HG02571 (cell line): ENCODE measurements around the gene SSBP3.
"Not testable (repeated sequence)": the region's sequence is repeated elsewhere in the genome, so short reads cannot be mapped to it uniquely, and the experiment has no call there.

Experiments
- ATAC-seq: cut with Tn5 transposase; IDR thresholded peaks from one replicate; pipeline ENCODE4 v1.9.1; 2021; ENCODE audit warnings: mild to moderate bottlenecking, moderate library complexity; ENCODE audit not compliant: unreplicated experiment

Gene SSBP3

GRCh38 chr1:54406339-54407153, at the start of gene SSBP3:
Gene SSBP3 (minus strand): TSS chr1:54406394.
- peak; percentile 78 for ATAC-seq

DNA sequence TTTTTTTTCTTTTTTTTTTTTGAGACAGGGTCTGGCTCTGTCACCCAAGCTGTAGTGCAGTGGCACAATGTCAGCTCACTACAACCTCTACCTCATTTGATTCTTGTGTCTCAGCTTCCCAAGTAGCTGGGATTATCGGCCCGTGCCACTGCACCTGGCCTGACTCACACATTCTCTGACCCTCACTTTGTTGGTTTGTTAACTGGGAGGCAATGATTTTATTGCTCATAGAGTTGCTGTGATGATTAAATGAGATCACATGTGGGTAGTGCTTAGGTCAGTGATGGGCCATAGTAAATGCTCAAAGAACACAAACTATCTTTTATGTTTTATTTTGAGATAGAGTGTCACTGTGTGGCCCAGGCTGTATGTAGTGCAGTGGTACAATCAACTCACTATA, 47.3 kb upstream of the SSBP3 start:
- no peak for ATAC-seq

- no peak for ATAC-seq
Measured at GRCh38 chr1:54453022-54453421, 46.8 kb upstream of the SSBP3 start.

DNA sequence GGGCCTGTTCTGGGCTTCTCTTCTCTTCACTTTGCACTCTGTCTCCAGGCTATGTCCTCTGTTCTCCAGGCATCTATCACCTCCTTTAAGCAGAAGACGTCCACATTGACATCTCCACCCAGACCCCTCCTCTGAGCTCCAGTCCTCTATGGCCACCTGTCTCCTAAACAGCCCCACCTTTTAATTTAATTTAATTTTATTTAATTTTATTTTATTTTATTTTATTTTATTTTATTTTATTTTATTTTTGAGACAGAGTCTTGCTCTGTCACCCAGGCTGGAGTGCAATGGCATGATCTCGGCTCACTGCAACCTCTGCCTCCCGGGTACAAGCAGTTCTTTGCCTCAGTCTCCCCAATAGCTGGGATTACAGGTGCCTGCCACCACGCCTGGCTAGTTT, 43.2 kb upstream of the SSBP3 start:
- not testable (repeated sequence) for ATAC-seq

DNA sequence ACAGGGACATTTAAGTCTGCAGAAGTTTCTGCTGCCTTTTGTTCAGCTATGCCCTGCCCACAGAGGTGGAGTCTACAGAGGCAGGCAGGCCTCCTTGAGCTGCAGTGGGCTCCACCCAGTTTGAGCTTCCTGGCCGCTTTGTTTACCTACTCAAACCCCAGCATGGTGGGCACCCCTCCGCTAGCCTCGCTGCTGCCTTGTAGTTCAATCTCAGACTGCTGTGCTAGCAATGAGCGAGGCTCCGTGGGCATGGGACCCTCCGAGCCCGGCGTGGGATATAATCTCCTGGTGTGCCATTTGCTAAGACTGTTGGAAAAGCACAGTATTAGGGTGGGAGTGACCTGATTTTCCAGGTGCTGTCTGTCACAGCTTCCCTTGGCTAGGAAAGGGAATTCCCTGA, 42.6 kb upstream of the SSBP3 start:
- ATAC-seq, result not testable (repeated sequence)

- ATAC-seq, result not testable (repeated sequence)
Measured at GRCh38 chr1:54447081-54447480, 40.9 kb upstream of the SSBP3 start.

DNA sequence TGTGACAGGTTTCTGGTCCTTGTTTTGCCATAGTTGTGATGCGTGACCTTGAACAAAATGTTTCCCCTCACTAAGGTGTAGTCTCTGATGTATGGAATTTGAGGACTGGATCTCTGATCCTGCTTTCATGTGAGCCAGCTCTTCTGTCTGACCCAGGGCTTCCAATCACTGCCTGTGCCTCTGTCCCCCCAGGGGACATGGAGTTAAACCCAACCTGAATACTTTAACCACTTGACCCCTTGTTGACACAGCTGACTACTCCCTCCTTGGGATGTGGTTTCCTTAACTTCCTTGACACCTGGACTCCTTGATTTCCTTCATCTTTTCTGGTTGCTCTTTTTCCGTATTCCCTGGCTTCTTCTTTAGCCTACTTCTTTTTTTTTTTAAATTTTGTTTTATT, 36.0 kb upstream of the SSBP3 start:
- no peak for ATAC-seq

GRCh38 chr1:54439550-54440223, 33.5 kb upstream of the SSBP3 start:
- no peak for ATAC-seq

DNA sequence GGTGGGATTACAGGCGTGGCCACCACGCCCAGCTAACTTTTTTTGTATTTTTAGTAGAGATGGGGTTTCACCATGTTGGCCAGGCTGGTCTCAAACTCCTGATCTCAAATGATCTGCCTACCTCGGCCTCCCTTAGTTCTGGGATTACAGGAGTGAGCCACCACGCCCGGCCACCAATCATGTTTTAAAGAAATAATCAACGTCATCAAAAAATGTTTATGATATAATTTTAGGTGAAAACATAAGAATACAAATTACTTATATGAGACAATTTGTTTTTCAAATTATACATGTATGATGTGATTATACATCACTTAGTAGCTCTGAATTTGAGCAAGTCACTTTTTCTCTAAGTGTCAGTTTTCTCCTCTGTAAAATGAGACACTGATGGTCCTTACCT, 31.6 kb upstream of the SSBP3 start:
- no peak for ATAC-seq

GRCh38 chr1:54436826-54437225, 30.6 kb upstream of the SSBP3 start:
- no peak for ATAC-seq

DNA sequence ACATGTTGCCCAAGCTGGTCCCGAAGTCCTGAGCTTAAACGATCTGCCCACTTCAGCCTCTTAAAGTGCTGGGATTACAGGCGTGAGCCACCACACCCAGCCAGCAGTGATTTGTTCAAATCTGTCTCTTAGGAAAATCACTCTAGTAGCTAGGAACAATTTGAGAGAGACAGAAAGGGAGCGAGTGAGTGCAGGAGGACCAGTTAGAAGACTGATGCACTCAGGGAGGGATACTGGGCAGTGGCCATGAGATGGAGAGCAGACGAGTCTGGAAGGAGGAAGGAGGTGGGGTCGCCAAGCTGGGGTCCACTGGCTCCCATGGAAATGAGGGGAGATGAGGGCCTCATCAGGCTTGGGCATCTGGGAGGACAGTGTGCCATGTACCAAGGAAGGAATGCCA, 23.6 kb upstream of the SSBP3 start:
- ATAC-seq, result no peak

DNA sequence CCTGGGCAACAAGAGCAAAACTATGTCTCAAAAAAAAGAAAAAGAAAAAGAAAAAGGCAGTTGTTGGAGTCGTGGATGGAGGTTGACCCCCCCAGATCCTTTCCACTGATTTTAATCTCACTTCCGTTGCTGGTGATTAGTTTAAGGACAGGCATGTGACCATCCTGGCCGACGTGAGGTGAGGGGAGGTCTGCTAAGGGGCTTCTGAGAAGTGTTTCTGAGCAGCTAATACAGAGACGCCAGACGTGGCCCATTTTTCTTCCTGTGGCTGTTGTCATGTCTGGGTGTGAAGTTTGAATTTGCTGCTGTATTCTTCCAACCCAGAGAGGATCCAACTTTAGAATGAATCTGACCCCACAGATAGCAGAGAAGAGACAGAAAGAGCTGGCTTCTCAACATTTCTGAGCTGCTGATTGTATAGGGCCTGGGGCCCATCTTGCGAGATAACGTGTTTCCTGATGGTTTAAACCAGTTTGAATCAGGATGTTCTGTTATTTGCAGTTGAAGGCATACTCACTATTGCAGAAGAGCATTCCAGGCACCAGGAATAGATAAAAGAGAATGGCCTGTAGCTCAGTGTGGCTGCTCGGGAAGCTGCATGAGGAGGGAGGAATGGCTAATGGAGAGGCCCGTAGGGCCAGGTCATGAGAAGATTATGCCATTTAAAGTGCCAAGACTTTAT, 22.8 kb upstream of the SSBP3 start:
- no peak for ATAC-seq

DNA sequence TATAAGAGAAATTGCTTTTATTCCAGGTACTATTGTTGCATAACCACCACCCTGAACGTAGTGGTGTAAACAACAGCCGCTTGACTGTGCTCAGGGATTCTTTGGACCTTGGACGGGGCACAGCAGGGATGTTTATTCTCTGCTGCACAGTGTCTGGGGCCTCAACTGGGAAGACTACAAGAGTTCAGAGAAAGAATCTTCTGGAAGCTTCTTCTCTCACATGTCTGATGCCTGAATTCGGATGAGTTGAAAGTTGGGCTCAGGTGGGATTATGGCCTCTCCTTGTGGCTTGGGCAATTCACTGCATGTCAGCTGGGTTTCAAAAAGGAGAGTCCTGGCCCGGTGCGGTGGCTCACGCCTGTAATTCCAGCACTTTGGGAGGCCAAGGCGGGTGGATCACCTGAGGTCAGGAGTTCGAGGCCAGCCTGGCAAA, 19.0 kb upstream of the SSBP3 start:
- no peak for ATAC-seq

- ATAC-seq, result no peak
Measured at GRCh38 chr1:54424398-54424797, 18.2 kb upstream of the SSBP3 start.

DNA sequence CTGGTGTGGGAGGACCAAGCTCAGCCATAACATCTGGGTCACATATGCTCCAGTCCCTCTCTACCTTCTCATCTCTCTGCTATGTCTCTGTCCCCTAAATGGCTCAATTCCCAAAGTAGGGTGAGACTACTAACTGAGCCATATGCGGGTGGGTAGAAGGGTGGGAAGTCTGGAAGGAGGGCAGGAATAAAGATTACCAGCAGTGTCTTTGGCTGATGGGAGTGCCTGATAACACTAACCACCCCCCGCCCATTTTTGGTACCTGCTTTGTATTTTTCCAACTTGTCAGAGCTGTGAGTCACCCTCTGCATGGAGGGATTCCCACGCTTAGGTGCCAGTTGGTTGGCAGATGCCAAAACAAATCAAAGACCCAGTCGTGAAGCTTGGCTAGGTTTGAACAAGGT, 14.9 kb upstream of the SSBP3 start:
- no peak for ATAC-seq

GRCh38 chr1:54418598-54418997, 12.4 kb upstream of the SSBP3 start:
- not testable (repeated sequence) for ATAC-seq

GRCh38 chr1:54417123-54417522, 10.9 kb upstream of the SSBP3 start:
- no peak for ATAC-seq

DNA sequence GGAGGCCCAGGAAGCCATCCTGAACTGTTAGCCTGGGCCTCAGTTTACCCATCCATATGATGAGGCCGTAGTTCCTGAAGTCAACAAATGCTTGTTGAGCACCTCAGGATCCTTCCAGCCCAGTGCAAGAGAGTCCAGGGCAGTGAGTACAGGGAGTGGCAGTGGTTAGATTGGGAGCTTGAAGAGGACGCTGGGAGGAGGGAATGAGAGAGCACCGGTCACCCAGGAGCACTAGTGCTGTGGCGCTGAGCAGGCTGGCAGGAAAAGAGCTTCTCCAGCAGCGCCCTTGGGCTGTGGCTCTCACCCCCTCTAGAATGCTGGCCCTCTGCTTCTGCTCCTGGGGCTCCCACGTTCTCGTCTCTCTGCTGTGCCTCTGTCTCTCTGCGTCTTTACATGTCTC, 10.2 kb upstream of the SSBP3 start:
- no peak for ATAC-seq

DNA sequence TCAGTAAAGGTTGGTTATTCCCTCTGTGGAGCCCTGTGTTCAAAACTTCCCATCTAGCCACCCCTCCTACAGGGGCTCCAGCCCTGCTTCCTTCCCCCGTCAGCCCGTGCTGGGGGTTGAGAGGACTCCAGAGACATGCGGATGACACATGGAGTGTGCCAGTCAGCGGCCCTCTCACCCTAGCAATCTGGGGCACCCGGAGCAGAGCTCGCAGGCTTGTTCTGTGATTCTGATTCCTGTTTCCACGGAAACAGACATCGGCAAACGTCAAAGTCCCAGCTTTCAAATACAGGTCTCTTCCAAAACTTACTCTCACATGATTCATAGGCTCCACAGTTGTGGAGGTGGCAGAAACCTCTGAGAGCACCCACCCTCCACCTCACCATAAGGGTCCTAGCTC, 9.8 kb upstream of the SSBP3 start:
- ATAC-seq, result no peak

- no peak for ATAC-seq
Measured at GRCh38 chr1:54415533-54415932, 9.3 kb upstream of the SSBP3 start.

GRCh38 chr1:54413732-54414131, 7.5 kb upstream of the SSBP3 start:
- no peak for ATAC-seq

- ATAC-seq, result no peak
Measured at GRCh38 chr1:54413295-54413694, 7.1 kb upstream of the SSBP3 start.
